ENCODE data around the gene SOX5. TPM values are rescaled to one million over a fixed set of nuclear protein-coding genes. Genes with fewer than 3 reads are reported as not detected.
"Not testable (repeated sequence)": the region's sequence is repeated elsewhere in the genome, so short reads cannot be mapped to it uniquely, and the experiment has no call there.

Gene SOX5
- total RNA-seq, 1 donor from 2014 or later = 0.29 TPM

DNA sequence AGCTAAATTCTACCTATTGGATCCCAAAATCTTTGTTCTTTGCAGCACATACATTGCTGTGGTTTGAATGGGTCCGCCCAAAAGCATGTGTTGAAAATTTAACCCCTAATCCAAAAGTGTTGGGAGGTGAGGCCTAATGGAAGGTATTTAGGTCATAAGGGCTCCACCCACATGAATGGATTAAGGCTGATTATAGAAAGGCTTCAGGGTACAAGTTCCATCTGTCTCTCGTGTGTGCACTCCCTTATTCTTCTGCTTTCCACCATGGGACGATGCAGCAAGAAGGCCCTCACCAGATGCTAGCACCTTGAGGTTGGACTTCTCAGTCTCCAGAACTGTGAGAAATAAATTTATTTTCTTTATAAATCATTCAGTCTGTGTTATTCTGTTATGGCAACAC lies 190.9 kb downstream of the SOX5 start:
- DNase-seq (ENCODE audit: low read depth) = no peak

DNA sequence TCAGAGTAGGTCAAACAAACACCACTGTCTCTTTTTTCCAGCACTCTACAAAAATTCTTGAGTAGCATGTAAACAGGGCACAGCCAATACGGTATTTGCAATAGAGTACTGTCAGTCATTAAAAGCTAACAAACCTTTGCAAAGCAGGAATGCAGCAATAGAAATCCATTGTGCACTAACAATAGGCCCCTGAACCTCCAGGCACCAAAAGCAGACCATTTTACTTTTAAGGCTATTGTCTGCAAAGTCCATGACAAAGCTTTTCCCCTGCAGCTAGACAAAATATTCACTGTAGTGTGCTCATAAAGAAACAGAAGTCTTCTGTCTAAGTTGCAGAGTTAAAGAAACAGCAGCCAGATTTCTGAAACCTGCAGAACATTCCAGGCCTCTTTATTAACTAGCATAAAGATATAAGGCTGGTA lies 191.9 kb downstream of the SOX5 start:
- no peak for DNase-seq (ENCODE audit: low read depth)

DNA sequence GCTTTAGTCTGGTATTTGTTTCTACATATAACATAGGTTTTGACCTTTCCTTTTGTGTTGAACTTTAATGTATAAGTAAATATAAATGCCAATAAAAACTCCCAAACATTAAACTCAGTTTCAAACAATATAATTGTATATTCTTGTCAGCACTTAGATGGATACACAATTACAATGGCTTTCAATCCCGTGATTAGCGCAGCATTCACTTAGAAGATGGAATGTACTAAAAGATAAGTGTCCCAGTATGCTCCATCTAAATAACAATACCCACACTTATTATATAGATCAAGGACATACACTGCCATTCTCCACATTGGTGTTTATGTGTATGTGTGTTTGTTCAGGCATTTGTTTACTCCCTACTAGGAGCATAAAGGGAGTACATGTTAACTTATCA lies 193.1 kb downstream of the SOX5 start:
- no peak for DNase-seq (ENCODE audit: low read depth)

DNA sequence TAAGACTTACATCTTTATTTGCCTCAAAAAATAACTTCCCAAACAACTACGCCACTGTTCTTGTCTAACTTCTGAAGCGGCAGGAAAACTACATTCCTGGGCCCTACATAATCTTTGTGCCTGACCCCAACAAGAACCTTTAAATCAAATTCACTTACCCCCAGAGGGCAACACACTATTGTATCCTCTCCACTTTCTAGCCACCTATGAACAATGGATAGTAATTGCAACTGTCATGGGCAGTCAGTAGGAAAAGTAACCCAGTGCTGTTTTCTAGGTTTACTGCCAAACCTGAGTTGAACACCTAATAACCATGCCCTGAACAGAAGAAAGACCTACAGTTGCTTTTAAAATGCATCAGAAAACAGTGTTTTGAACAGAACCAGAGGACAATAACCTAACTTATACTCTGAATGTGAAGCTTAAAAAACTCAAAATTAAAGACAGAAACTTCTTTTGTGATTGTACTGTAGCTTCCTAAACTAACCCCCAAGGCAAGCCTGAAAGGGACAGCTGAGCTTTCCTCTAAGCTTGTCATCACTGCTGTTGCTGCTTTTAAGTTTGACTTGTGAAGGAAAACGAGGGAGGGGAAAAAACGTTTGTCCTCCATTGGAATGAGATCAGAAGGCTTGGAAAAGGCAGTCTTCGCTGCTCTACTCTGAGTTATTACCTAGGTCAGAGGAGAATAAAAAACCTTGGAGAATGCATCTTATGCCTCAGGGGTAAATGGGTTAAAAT lies 195.7 kb downstream of the SOX5 start:
- DNase-seq (ENCODE audit: low read depth) = no peak

DNA sequence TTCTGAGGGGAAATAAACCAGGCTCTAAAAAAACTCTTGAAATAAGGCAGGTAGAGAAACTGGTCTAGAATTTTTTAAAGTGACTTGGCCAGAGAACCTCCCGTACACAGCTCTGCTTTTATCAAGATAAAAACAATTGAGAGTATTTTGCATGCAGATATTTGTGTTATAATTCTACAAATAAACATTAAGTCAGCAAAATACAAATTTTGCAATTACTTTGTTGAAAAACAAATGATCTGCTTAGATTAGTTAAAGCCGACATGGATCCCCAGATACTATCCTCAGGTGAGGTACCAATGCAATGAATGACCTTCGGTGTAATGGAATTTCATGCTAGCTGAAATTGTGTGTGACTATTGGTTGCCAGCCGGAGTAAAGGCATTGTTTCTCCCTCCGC lies 197.2 kb downstream of the SOX5 start:
- DNase-seq (ENCODE audit: low read depth) = no peak

DNA sequence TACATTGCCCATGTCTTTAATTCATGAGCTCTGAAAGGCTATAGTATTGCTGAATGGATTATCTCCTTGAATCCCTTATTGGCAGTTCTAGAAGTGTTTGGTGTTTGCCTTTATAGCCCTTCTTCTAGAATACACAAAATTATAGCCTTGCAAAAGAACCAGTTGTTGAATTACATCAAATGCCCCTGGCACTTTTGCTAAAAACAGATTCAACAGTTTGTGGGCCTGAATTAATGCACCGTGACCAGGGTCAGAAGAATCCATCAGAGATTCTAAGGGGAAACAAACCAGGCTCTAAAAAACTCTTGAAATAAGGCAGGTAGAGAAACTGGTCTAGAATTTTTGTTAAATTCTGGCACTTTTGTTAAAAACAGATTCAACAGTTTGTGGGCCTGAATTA lies 197.8 kb downstream of the SOX5 start:
- no peak for DNase-seq (ENCODE audit: low read depth)

DNA sequence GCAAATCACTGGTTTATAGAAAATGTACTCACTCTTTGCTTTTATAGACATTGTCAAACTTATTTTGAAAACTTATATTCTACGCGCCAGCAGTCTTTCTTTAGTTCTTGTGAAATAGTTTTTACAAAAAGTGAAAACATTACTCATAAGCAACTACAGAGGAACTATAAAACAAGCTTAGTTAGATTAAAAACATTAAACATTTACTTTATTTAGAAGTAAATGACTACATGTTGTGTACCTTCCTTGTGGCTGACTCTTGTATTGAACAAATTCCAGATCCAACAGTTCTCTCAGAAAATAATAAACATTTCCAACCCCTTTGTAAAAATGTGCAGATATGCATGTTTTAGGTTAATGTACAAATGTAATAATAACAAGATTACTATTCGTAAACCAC lies 198.5 kb downstream of the SOX5 start:
- DNase-seq (ENCODE audit: low read depth) = no peak

DNA sequence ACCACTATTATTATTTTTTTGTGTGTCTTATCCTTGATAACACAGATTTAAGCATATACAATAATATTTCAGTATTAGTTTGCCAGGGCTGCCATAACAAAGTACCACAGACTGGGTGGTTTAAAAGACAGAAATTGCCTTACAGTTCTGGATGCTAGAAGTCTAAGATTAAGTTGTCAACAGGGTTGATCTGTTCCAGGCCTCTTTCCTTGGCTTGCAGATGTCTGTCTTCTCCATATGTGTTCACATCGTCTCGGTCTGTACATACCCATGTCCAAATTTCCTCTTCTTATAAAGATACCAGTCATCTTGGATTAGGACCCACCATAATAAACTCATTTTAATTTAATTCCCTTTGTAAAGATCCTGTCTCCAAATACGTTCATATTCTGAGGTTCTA lies 204.8 kb downstream of the SOX5 start:
- no peak for DNase-seq (ENCODE audit: low read depth)

DNA sequence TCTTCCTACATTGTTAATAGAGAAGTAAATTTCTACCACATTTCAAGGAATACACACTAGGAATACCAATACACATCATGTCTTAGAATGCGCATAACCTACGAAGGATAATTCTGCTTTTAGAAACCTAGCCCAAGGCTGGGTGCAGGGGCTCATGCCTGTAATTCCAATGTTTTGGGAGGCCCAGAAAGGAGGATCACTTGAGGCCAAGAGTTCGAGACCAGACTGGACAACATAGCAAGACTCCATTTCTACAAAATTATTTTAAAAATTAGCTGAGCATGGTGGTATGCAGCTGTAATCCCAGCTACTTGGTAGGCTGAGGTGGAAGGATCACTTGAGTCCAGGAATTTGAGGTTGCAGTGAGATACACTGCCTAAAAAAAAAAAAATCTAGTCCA lies 206.9 kb downstream of the SOX5 start:
- DNase-seq (ENCODE audit: low read depth) = no peak

DNA sequence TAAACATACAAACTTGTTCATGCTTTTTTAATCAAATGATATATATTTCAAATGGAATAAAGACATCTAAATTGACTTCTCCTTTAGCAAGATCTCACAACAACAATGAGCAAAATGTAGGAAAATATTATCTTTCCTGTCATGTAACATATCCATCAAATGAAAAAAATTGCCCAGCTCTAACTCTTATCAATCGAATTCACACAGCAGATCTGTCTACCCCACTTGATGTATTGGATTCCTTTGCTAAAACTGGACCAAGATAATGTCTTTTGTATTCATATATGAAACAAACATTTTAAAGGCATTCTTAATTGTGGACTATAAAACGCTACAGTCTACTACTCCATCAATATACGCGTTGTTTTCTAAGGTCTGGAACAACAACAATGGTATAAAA lies 218.0 kb downstream of the SOX5 start:
- DNase-seq (ENCODE audit: low read depth) = no peak

DNA sequence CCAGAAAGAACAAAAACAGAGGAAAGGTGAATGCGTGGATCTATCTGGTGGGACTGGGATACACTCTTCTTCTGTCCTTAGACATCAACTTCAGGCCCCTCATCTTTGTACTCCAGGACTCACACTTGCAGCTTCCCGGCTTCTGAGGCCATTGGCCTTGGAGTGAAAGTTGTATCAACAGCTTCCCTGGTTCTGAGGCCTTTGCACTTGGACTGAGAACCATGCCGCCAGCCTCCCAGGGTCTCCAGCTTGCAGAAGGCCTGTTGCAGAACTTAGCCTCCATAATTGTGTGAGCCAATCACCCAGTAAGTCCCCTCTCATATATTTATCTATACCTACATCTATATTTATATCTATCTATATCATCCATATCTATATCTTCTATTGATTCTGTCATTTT lies 218.4 kb downstream of the SOX5 start:
- no peak for DNase-seq (ENCODE audit: low read depth)

DNA sequence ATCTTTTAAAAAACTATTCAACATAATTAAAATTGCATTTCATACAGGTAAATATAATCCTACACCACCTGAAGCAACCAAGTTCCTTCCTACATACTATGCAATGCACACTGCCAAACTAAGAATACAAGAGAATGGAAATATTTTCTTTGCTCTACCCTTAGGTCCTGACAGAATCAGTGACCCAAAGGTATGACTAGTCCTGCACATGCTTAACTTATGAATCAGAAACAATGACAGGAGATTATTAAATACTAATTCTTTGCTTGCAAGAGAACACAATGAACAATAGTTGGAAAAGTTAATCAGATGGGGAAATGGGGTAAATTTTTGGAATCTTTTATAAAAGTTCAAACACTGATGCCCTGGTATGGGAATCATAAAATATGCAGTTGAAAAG lies 220.1 kb downstream of the SOX5 start:
- no peak for DNase-seq (ENCODE audit: low read depth)

DNA sequence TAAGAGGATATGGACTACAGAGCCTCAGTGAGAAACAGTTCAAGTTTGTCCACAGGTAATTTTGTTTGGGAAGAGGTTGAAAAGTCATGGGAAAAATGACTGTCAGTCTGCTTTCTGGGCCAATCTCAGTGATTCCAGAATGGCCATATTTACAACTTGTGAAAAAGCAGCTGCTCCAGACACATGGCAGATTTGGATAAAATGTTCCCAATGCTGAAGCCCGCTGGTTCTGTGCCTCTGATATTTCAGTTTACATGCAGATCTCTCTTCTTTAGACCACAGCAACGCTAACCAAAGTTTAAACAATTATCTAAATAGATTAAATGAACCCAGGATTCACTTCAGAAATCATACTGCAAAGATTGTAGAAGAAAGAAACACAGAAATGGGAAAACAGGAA lies 222.8 kb downstream of the SOX5 start:
- no peak for DNase-seq (ENCODE audit: low read depth)

DNA sequence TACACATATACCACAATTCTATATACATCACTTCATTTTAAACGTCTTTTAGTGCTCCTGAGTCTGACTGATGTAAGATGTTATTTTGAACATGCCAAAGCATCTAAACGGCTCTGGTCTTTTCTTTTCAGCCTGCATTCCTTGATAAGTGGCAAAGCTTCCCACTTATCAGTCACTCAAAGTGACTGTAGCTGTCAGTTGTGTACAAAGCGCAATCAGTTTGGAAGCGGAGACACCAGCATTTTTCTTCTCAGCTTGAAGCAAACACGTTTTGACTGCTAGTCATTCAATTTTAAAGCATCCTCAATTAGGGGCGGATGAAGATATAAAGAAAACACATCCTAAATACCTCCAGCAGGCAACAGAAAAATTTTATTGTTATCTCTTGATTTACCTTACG lies 226.8 kb downstream of the SOX5 start:
- DNase-seq (ENCODE audit: low read depth) = no peak

DNA sequence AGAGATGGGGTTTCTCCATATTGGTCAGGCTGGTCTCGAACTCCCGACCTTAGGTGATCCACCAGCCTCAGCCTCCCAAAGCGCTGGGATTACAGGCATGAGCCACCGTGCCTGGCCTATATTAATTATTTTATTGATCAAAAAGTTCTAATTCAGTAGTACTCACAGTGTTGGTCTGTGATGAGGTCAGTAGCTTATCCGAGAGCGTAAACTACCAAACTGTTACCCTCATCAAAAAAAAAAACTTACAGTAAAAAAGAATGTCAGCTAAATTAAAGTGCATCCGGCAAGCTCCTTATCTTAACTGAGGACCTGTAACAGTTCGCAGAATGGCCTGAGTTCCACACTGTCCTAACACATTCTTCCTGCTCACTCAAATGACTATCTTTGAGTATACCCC lies 228.2 kb downstream of the SOX5 start:
- DNase-seq (ENCODE audit: low read depth) = no peak

DNA sequence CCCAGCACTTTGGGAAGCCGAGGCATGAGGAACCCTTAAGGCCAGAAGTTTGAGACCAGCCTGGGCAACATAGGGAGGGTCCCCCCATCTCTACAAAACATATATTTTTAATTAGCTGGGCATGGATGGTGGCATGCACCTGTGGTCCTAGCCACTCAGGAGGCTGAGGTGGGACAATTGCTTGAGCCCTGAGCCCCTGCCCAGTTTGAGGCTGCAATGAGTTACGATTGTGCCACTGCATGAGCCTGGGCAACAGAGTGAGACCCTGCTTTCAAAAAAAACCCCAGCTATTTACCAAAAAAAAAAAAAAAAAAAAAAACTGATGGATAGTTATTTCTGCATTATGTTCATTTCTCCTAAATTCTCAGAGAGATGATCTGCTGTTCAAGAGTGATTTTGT lies 230.0 kb downstream of the SOX5 start:
- no peak for DNase-seq (ENCODE audit: low read depth)

DNA sequence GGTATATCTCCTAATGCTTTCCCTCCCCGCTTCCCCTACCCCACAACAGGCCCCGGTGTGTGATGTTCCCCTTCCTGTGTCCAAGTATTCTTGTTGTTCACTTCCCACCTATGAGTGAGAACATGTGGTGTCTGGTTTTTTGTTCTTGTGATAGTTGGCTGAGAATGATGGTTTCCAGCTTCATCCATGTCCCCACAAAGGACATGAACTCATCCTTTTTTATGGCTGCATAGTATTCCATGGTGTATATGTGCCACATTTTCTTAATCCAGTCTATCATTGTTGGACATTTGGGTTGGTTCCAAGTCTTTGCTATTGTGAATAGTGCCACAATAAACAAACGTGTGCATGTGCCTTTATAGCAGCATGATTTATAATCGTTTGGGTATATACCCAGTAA lies 239.1 kb downstream of the SOX5 start:
- not testable (repeated sequence) for DNase-seq (ENCODE audit: low read depth)

DNA sequence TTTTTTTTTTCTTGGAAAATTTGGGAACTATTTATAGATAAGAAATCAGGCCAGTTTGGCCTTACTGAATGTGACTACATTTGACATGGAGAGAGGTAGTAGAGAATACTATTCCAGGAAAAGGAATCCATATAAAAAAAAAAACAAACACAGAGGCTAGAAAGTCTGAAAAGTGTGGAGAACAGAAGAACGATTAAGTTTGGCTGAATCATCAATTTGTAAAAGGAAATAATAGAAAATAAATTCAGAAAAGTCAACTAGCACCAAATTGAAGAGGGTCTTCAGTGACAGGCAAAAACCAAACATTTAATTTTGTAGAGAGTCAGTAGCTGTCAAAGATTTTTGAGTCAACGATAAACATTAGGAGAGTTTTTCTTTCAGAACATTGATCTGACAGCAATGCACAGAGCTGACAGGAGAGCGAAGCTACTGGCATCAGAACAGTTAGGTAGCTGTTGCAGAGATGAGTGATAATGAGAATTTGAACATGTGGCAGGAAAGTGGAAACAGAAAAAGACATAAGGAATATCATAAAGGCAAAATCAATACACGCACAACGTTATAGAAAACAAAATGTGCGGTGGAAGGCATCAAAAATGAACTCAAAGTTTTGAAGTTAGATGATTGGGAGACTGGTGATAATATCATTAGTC lies 241.2 kb downstream of the SOX5 start:
- DNase-seq (ENCODE audit: low read depth) = no peak

DNA sequence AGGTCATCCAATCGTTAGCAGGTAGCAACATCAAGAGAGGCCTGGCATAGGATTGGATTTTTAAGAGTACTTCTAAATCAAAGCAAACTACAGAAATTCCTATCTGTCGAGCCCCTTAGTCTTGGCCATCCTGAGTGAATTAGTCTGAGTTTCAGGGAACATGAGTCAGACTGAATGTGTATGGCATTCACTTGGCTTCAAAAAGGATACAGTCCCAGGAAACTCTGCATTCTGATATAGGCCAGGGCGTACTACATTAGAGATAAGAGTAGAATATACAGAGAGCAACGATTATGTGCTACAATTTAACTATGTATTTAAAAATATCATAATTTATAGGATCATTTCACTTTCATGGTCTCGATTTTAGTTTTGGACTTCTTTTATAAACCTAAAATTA lies 242.2 kb downstream of the SOX5 start:
- no peak for DNase-seq (ENCODE audit: low read depth)

DNA sequence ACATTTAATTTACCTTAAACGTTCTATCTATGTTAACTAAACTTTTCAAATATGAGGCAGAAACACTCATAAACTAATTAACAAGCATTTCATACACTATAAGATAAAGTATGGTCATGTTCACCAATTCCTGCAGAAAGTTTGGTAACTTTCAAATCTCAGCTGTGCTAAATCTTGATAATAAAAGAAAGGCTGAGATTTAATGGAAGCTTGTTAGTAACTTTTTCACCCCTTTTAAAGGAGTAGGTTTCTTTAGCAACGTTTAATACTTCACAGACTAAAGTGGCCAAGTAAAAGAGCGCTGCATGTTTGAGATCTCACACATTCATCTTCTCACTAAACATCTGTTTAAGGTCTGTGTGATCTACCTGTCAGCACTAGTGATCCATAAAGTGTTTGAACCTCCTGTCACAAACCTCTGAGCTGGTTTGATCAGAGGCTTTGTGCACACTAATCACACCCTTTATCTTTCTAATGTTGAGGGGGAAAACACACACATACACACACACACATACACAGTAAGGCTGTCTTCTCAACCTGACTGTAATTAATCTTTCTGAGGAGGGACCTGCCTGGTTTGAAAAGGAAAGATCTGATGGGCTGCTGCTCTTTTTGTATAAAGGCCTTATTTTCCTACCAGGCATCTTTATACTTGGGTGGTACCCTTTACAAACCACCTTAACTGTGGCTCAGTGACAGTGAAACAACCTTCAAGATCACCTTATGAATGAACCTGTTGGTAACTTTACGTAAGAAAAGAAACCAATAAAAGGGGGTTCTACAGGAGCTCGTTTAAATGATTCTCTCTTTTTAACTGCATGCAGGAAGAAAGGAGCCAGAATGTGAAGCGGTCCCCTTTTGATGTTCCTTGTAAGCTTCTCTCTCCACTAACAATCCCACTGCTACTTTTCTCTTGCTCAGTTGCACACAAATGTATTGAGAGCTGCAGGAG lies 244.2 kb downstream of the SOX5 start:
- DNase-seq (ENCODE audit: low read depth) = no peak

DNA sequence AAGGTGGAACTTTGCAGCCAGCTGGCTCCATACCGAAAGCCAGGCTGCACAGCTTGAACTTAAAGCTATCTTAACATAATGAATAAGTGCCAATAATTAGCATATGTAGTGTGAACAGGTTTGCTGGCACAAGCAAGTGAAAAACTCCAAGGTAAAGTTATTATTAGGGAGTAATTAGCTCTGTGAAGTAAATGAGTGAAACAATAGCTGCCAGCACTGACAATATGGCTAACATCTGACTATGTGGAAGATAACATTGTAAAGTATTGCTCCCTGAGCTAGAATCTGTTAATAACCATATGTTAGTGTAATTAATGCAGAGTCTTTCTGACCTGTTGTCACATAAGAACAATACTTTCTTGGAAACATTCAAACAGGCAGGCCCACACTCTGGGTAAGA lies 246.4 kb downstream of the SOX5 start:
- no peak for DNase-seq (ENCODE audit: low read depth)

DNA sequence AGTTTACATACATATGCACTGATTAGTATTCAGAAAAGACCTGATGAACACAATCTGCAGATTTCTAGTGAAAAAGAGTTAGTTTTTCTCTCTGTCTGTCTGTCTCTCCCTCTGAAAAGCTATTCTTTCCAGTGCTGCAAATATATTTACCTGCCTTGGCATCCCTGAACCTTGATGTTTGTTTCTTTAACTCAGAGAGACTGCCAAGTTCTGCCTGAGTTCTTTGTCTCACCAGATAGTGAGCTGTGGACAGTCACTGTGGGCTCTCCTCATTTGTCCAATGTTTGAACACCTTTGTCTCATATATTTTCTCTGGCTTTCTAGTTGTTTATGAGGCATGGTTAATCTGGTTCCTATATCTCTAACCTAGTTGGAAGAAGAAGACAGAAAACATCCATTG lies 250.4 kb downstream of the SOX5 start:
- DNase-seq (ENCODE audit: low read depth) = no peak
